HG03571 (cell line): ENCODE data around the gene ATM.
"Not testable (repeated sequence)": the region's sequence is repeated elsewhere in the genome, so short reads cannot be mapped to it uniquely, and the experiment has no call there.

Source experiments
- ATAC-seq: cut with Tn5 transposase; IDR thresholded peaks from one replicate; pipeline ENCODE4 v1.9.1; 2021; ENCODE audit not compliant: unreplicated experiment

The ATM gene

GRCh38 chr11:108278546-108278945 lies 55.7 kb downstream of the ATM start:
- no peak for ATAC-seq

- ATAC-seq, result no peak
These were observed 56.1 kb downstream of the ATM start for GRCh38 chr11:108278954-108279353.

GRCh38 chr11:108286370-108286769 lies 63.5 kb downstream of the ATM start:
- no peak for ATAC-seq

- ATAC-seq, result no peak
These were observed 64.1 kb downstream of the ATM start for GRCh38 chr11:108286956-108287355.

- ATAC-seq, result not testable (repeated sequence)
These were observed 66.2 kb downstream of the ATM start for GRCh38 chr11:108289066-108289465.

- no peak for ATAC-seq
These were observed 66.8 kb downstream of the ATM start for GRCh38 chr11:108289699-108290098.

- no peak for ATAC-seq
These were observed 70.4 kb downstream of the ATM start for GRCh38 chr11:108293229-108293628.

- ATAC-seq, result peak; percentile 96
These were observed 79.4 kb downstream of the ATM start for GRCh38 chr11:108302121-108302785.

GRCh38 chr11:108307751-108308150 lies 84.9 kb downstream of the ATM start:
- ATAC-seq, result no peak

GRCh38 chr11:108313444-108313843 lies 90.6 kb downstream of the ATM start:
- no peak for ATAC-seq

GRCh38 chr11:108316061-108316460 lies 93.2 kb downstream of the ATM start:
- no peak for ATAC-seq

- no peak for ATAC-seq
These were observed 96.8 kb downstream of the ATM start for GRCh38 chr11:108319541-108320145.

GRCh38 chr11:108322666-108323065 lies 99.8 kb downstream of the ATM start:
- ATAC-seq, result no peak

GRCh38 chr11:108324587-108324986 lies 101.7 kb downstream of the ATM start:
- no peak for ATAC-seq

- ATAC-seq, result no peak
These were observed 110.6 kb downstream of the ATM start for GRCh38 chr11:108333403-108333899.

- no peak for ATAC-seq
These were observed 115.9 kb downstream of the ATM start for GRCh38 chr11:108338750-108339149.

- no peak for ATAC-seq
These were observed 118.1 kb downstream of the ATM start for GRCh38 chr11:108340973-108341372.

GRCh38 chr11:108341654-108342053 lies 118.8 kb downstream of the ATM start:
- no peak for ATAC-seq

GRCh38 chr11:108343714-108344113 lies 120.8 kb downstream of the ATM start:
- no peak for ATAC-seq

GRCh38 chr11:108345767-108346166 lies 122.9 kb downstream of the ATM start:
- ATAC-seq, result no peak

- ATAC-seq, result no peak
These were observed 123.6 kb downstream of the ATM start for GRCh38 chr11:108346451-108346850.

GRCh38 chr11:108351468-108351867 lies 128.6 kb downstream of the ATM start:
- no peak for ATAC-seq

- ATAC-seq, result no peak
These were observed 141.3 kb downstream of the ATM start for GRCh38 chr11:108364159-108364558.
